ENCODE measurements around the gene NRDC. TPM values are rescaled to one million over a fixed set of nuclear protein-coding genes. Genes with fewer than 3 reads are reported as not detected.

NRDC gene, protein sequence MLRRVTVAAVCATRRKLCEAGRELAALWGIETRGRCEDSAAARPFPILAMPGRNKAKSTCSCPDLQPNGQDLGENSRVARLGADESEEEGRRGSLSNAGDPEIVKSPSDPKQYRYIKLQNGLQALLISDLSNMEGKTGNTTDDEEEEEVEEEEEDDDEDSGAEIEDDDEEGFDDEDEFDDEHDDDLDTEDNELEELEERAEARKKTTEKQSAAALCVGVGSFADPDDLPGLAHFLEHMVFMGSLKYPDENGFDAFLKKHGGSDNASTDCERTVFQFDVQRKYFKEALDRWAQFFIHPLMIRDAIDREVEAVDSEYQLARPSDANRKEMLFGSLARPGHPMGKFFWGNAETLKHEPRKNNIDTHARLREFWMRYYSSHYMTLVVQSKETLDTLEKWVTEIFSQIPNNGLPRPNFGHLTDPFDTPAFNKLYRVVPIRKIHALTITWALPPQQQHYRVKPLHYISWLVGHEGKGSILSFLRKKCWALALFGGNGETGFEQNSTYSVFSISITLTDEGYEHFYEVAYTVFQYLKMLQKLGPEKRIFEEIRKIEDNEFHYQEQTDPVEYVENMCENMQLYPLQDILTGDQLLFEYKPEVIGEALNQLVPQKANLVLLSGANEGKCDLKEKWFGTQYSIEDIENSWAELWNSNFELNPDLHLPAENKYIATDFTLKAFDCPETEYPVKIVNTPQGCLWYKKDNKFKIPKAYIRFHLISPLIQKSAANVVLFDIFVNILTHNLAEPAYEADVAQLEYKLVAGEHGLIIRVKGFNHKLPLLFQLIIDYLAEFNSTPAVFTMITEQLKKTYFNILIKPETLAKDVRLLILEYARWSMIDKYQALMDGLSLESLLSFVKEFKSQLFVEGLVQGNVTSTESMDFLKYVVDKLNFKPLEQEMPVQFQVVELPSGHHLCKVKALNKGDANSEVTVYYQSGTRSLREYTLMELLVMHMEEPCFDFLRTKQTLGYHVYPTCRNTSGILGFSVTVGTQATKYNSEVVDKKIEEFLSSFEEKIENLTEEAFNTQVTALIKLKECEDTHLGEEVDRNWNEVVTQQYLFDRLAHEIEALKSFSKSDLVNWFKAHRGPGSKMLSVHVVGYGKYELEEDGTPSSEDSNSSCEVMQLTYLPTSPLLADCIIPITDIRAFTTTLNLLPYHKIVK
- total RNA-seq (2014; rRNA removed; shearing (Covaris generic)) = 58.4 and 82.9 TPM in 2 replicates

DNA sequence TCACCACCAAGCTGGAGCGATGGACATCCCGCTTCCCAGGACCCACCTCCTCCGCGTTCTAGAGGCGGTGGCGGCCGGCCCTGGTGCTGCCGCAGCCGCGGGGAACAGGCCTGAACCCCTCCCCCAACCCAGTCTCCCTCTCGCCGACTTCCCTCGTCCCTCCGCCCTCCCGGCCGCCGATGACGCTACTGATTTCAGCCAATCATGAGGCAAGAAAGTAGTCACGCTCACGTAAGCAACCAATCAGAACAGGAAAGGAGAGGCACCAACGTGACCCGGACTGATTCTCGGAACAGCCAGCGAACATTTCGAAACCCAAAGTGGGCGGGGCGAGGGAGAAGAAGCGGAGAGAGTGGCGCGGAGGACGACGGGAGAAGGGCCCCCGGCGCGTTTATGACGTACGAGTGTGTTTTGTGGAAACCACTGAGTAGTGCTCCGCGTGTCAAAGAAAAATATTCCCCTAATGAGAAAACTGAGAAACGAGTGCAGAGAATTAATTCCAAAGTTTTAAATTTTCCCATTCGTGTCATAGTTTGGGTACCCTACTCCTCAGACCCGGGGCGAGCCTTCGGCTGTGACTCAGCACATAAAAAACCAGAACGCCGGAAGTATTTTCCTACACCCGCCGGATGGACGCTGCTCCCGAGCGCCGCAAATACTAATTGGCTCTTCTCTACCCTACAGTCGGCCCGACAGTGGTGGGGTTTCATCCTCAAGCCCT lies at the start of gene NRDC:
Gene NRDC (minus strand): TSS at position 112 of the 721 bp plus-strand sequence. CDS start 112 bp downstream, outside the sequence.
- peak; percentile 100 for DNase-seq (ENCODE audit: low read depth)

DNA sequence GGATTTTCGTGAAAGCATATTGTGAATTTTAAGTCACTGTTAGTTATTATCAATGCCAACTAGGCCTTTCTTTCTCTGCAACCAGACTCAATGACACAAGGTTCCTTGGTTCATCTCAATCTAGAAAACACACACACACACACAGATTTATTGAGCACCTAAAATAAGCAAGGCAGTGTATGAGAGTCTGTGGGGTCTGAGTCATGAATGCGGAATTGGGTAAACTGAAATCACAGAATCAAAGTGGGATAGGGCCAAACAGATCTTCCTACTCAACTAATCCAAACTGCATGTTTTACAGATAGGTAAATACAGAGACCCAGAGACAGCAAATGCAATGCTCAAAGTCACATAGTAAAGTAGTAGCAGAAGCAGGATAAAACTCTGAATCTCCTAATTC lies 48.5 kb upstream of the NRDC start:
- DNase-seq (ENCODE audit: low read depth) = peak; percentile 40

DNA sequence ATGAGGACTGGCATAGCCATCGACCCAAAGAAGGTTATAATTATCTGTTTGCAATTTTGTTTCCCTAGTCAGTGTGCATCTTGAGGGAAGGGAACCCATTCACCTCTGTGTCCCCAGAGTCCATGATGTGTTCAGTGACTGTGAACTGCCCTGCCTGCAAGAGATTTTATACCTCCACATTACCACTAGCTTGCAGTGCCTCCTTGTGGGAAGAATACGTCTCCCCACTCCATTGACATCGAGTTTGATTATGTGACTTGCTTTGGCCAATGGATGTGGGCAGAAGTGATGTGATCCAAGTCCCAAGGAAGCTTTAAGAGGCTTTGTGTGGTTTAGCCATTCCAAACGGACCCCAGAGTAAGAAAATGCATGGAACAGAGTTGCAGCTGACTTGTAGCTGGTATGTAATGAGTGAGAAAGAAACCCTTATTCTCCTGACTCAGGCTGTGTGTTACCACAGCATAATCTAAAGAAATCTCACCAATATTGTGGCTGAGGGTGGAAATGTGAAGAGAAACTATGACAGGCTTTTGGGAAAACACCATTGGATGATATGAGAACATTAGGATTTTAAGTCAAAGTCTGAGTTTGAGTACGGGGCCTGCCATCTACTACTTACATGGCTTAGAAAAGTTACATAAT lies 47.8 kb upstream of the NRDC start:
- peak; percentile 58 for DNase-seq (ENCODE audit: low read depth)

DNA sequence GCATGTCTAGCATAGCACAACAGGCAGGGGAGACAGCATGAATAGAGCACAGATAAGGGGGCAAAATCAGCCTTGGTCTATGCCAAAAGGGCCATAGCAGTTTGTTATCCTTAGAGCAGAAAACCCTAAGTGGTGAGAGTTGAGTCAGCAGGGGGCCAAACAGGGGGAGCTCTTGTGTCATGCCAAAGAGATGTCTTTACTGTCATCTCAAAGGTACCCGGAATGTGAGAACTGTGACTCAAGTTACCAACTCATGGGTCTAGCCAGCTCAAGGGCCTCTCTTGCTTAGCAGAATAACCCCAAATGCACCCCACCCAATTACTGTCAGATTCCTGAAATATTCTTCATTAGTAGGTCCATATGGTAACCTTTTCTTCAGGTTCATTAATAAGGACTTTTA lies 45.9 kb upstream of the NRDC start:
- peak; percentile 69 for DNase-seq (ENCODE audit: low read depth)

DNA sequence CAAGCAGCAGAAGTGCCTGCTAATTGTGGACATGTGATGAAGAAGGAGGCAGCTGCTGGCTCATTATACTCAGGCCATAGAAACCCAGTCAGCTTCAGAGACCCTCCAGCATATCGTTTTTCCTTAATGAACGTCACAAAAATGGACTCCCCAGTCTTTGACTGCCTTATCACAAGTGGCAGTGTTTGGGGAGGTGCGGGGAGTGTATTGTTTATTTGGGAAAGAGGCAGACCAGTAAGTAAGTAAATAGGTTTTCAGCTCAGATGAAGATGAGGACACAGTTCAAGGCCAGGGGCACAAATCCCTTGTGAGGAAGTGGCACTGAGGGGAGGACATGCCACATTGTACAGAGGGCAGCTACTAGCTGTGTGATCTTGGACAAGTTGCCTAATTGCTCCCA lies 43.5 kb upstream of the NRDC start:
- DNase-seq (ENCODE audit: low read depth) = no peak

DNA sequence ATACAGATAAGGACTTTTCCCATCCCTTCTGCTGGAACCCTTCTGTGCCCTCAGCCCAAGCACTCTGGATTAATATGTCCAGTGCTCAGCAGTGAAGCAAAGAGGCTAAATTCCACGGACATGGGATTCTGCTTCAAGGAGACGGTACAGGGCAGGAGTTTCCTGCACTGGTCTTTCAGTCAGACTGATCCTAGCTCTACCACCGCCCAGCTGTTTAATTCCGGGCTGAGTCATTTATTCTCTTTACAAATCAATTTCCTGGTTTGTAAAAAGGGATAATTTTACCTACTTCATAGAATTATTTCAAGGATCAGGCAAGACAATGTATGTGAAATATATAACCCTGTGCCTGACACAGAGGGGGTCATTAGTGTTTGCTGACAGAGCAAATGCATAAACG lies 41.6 kb upstream of the NRDC start:
- DNase-seq (ENCODE audit: low read depth) = no peak

DNA sequence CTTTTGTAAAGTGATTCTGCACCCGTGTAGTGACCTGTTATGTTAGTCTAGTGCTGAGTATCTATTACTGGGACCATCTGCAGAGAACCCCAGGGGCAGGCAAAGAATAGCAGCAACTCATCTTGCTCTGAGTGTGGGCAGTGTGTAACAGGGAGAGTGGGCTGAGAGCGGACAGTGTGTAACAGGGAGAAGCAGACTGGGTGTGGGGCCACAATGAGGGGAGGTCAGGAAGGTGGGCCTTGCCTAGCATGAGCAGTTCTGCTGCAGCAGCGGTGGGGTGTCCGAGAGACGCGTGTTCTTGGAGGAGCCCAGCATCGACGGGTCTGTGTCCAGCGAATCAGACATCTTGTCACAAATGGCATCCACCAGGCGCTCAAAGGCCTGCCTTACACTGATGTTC lies 41.2 kb upstream of the NRDC start:
- DNase-seq (ENCODE audit: low read depth) = no peak

DNA sequence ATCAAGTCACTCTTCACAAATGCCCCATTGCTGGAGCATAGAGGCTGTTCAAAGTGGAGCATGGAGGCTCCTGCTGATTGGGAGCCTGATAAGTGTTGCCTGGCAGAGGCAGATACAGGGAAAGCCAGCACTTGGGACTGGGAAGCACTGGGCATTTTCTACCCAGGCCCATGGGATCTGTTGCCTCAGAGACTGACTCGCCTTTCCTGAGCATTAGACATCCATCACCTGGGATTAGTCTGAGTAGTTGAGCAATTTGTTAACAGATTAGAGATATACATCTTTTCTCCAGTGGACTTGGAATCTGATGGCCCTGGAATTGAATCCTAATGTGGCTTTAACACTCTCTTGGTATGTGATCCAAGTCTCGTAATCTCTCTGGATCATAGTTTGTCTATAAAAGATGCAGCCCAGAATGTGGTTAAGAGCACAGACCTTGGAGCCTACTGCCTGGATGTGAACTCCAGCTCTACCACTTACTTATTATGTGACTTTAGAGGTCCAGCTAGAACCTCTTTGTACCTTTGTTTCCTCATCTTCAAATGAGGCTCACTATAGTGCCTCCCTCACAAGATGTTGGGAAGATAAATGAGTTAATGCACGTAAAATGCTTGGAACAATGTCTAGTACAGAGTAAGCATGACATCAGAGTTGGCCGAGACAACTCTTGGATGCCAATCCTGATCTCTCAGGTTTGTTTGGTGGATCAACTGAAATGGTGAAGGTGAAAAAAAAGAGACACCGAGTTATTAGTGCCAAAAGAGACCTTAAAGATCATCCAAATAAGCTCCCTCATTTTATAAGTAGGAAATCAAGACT lies 38.3 kb upstream of the NRDC start:
- DNase-seq (ENCODE audit: low read depth) = peak; percentile 79

DNA sequence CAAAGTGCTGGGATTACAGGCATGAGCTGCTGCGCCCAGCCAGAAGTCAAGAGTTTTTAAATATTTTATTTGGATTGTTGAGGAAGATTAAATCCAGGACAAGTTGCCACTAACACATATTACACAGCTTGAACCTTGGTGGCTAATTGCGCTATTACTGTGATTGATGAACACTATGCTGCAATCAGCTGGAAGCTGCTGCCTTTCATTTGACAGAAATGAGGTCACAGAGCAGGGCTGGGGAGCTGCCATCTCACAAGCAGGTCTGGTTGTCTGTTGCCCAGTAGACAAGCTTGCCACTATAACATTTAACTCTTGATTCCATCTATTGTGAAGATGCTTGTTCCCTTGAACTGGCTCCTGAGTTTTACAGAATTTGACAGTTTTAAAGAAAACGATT lies 37.4 kb upstream of the NRDC start:
- DNase-seq (ENCODE audit: low read depth) = no peak

DNA sequence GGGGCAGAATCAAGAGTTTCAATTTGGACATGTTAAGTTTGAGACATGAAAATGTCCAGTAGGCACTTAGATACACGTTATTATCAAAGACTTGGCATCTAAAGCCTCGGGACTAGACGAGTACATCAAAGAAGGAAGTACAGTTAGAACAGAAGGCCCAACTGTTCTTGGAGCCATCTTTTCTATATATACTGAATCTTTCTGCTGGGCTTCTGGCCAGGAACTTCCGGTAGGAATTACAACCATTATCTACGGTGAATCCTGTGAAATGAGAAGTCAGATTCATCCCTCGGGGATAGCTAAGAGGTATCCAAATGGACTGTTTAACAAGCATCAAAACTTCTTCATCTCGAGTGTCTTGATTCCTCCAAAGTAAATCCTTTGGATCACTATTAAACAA lies 34.4 kb upstream of the NRDC start:
- DNase-seq (ENCODE audit: low read depth) = no peak

DNA sequence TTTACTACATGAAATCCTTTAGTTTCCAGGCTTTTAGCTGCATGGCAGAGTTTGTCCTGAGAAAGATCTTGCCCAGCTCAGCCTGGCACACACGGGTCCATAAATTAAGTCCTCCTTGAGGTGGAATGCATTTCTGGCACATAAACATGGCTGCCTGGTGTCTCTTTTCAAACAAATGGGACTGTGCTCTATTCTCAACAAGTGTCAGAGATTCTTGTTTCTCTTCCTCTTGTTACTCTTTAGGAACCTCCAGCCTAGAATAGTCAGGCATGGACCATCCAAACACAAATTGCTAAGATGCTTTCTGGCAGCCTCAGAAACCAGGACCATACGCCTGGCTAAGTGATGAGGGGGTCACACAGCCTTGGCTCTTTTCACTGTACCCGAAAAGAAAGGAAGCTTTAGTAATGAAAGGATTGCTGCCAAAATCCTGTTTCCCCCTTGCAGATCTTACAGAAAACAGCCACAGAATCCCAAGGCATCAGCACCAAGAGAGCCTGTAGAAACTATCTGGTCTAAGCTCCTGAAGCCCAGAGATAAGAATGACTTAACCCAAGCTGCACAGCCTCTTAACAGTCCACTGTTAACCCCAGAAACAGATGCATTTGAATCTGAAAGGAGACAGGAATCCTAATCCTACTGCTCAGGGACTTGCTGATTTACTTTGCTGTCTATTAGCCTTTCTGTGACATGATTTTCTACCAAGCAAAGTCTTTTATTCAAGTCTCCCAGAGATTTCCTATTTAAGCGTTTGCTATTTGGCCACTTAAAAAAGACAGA lies 31.9 kb upstream of the NRDC start:
- no peak for DNase-seq (ENCODE audit: low read depth)

DNA sequence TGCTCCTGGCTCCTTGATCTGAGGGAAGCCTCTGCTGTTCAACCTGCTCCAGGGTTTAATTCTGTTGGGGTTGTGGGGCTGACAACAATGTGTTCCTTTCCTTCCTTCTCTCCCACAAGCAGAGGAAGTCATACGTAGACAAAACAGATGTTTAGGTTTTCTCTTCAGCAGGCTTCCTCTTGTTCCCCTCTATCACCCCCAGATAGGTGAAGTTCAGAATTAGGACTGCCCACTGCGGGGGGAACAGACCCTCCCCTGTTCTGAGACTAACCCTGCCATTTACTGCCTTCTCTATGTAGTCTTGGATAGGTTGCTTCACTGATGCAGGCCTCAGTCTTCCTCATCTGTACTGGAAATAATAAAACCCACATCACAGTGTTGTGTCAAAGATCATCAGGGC lies 30.0 kb upstream of the NRDC start:
- no peak for DNase-seq (ENCODE audit: low read depth)

DNA sequence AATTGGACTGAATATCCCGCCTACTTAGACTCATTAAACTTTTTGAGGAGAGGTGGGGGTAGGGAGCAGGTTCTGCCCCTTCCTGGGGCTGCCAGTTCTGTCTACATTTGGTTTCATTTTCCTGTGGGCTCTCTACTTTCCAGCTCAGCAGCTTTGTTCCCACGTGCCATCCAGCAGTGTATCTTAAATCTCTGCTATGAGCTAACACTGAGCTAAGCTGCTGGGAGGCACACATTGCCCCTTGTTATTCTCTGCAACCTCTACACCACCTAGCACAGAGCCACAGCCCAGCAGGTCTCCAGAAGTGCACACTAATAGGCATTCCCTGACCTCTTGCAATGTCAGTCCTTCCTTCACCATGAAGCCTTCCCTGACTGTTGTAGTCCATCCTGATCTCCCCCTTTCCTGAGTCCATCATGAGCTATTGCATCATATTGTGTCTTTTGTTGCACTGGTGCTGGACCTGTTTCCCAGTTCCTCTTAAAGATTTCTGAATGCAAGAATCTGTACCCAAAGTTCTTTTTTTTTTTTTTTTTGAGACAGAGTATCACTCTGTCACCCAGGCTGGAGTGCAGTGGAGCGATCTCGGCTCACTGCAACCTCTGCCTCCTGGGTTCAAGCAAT lies 28.7 kb upstream of the NRDC start:
- DNase-seq (ENCODE audit: low read depth) = peak; percentile 53

DNA sequence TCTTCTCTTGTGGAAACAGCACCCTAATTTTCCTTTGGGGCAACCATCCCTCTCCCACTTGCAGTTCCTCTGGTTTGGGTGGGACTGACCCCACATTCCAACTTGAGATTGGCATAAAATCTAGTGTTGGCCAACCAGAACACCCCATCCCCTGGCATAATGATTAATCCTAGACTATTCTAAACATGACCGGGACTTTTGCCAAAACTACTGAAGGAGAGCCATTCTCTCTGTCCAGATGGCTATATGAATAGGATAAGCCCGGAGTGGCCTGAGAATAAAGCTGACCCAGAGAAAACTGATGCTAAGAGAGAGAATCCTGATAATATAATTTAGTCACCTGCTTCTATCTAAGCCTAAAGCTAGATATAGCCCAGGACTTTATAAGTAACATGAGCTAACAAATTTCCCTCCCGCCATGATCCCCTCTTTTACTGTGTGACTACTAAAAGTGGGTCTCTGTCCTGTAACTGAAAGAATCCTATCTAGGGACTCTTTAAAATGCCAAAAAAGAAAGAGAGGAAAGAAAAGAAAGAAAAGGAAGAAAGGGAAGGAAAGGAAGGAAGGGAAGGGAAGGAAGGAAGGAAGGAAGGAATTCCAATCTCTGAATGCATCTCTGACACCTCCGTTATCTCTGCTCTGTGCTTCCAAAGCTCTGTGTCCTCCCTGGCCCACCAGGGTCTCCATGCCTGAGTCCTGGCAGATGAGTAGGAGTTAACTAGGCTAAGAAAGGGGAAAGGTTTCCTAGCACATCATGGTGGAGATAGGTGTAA lies 28.0 kb upstream of the NRDC start:
- peak; percentile 77 for DNase-seq (ENCODE audit: low read depth)

DNA sequence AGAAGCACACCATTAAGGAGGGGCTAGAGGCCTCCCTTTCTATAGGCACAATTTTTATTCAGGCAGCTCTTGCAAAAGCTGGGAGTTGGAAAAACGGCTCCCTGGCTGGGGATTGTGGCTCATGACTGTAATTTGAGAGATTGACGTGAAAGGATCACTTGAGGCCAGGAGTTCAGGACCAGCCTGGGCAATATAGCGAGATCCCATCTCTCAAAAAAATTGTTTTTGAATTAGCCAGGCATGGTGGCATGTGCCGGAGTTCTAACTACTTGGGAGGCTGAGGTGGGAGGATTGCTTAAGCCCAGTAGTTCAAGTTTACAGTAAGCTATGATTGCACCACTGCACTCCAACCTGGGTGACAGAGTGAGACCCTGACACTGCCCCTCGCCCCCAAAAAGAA lies 23.9 kb upstream of the NRDC start:
- no peak for DNase-seq (ENCODE audit: low read depth)

DNA sequence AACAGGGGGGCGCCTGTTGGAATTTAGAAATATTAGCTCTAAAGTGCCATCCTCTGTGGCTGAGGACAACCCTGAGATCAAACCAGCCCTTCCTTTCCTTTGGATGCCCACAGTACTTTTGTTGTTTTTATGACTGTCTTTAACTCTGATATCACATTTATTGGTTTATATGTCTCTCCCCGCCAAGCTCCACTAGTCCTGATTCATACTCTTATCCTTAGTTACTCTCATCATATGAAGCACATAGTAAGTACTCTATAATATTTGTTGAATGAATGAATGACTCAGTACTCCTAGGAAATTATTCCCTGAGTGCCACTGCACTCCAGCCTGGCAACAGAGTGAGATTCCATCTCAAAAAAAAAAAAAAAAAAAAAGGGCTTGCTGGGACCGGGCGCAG lies 22.6 kb upstream of the NRDC start:
- DNase-seq (ENCODE audit: low read depth) = no peak

DNA sequence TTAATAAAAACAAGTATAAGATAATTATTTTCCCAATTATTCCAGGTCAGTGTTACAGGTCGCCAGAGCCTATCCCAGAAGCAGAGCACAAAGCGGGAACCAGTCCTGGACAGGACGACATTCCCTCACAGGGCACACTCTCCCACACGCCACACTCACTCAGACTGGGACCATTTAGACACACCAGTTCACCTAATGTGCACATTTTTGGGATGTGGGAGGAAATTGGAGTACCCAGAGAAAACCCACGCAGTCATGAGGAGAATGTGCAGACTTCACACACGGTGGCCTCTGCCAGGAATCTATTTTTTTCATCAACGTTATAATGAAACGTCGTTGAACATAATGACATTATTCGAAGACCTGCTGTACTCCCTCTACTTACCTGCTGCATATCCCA lies 20.5 kb upstream of the NRDC start:
- DNase-seq (ENCODE audit: low read depth) = peak; percentile 5

DNA sequence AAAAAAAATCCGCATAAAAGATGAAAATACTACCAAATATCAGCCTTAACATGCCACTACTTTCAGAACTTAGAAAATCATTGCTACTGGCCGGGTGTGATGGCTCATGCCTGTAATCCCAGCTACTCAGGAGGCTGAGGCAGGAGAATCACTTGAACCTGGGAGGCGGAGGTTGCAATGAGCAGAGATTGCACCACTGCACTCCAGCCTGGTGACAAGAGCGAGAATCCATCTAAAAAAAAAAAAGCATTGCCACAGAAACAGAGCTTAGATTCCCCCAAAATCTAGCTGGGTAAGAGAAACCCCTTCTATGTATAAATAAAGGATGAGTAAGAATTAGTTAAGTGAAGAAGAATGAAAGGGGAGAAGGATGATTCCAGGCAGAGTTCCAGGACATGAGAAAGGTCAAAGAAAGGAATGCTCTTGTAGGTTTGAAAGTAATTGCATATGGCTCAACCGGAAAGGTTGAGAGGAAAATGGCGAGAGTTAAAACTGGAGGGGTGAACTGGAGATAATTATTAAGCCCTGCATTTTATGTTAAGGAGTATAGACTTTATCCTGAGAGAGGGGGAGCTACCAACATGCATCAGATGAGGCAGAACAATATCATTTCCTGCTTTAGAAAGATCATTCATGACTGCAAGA lies 19.7 kb upstream of the NRDC start:
- peak; percentile 95 for DNase-seq (ENCODE audit: low read depth)

Measured in M059J (cell line).